Measurements from ENCODE around the gene EDEM3.

EDEM3 gene

GRCh38 chr1:184646178-184646701 is 108.4 kb downstream of the EDEM3 start:
- DNase-seq (ENCODE audit: low read depth) = no peak
- no peak overlapping the region for H3K4me3 ChIP-seq (ENCODE audit: low read depth, low read length)
- TF ChIP-seq CTCF (IDR thresholded peaks at IDR 0.05; ENCODE audit: control insufficient read depth, extremely low read depth, insufficient read depth) = no peak

GRCh38 chr1:184644771-184645170 is 109.9 kb downstream of the EDEM3 start:
- no peak for TF ChIP-seq CTCF (IDR thresholded peaks at IDR 0.05; ENCODE audit: control insufficient read depth, extremely low read depth, insufficient read depth)
- H3K4me3 ChIP-seq (ENCODE audit: low read depth, low read length) = no peak overlapping the region
- no peak for DNase-seq (ENCODE audit: low read depth)

- no peak for TF ChIP-seq CTCF (IDR thresholded peaks at IDR 0.05; ENCODE audit: control insufficient read depth, extremely low read depth, insufficient read depth)
- no peak overlapping the region for H3K4me3 ChIP-seq (ENCODE audit: low read depth, low read length)
- DNase-seq (ENCODE audit: low read depth) = no peak
These were observed 111.0 kb downstream of the EDEM3 start for GRCh38 chr1:184643661-184644060.

GRCh38 chr1:184641894-184642293 is 112.8 kb downstream of the EDEM3 start:
- no peak for DNase-seq (ENCODE audit: low read depth)
- TF ChIP-seq CTCF (IDR thresholded peaks at IDR 0.05; ENCODE audit: control insufficient read depth, extremely low read depth, insufficient read depth) = no peak
- no peak overlapping the region for H3K4me3 ChIP-seq (ENCODE audit: low read depth, low read length)

GRCh38 chr1:184640505-184640904 is 114.2 kb downstream of the EDEM3 start:
- H3K4me3 ChIP-seq (ENCODE audit: low read depth, low read length) = no peak overlapping the region
- no peak for TF ChIP-seq CTCF (IDR thresholded peaks at IDR 0.05; ENCODE audit: control insufficient read depth, extremely low read depth, insufficient read depth)

More at GRCh38 chr1:184640505-184640904, 114.2 kb downstream of the EDEM3 start:
- no peak for DNase-seq (ENCODE audit: low read depth)

Measured in LNCaP clone FGC (cell line).